SK-N-SH (cell line): ENCODE data around the gene FATE1. TPM values are rescaled to one million over a fixed set of nuclear protein-coding genes. Genes with fewer than 3 reads are reported as not detected.

ENCODE experiments used
- CTCF ChIA-PET: fragments of 300-600, 350-600 bp; formaldehyde crosslinking; extraction: SDS; loops from one replicate; lab custom pipeline; 2021; lab: Yijun Ruan, JAX
- POLR2A ChIA-PET: fragments of 350-600 bp; sonication (Branson Sonifier 250); formaldehyde crosslinking; extraction: SDS; loops from one replicate; lab custom pipeline; 2020; ENCODE audit warnings: antibody characterized with exemption, inconsistent platforms; lab: Yijun Ruan, JAX
- DNase-seq: peaks from one replicate; pipeline ENCODE4 v3.0.0; 2012
- H2AFZ ChIP-seq: fragments of 200-600 bp; sonication (generic); 2 replicates; pipeline ENCODE4 v1.8.1; 2016; ENCODE audit warnings: antibody characterized with exemption, mild to moderate bottlenecking, low read depth
- H3F3A ChIP-seq: fragments of 200-600 bp; sonication (generic); replicated peaks from 2 replicates; pipeline ENCODE3; 2016; ENCODE audit warnings: antibody characterized with exemption, mild to moderate bottlenecking; ENCODE audit not compliant: insufficient read depth
- H3K27ac ChIP-seq, 2 experiments: fragments of 200-500 bp in 1 of 2; fragments of 200-600 bp in 1 of 2; sonication (Bioruptor generic) in 1 of 2; sonication (generic), shearing (Covaris generic) in 1 of 2; 2 replicates each; pipeline versions ENCODE4 v1.5.1 to v1.6.1; 2014 to 2016; ENCODE audit warnings: low read depth in 2 of 2, inconsistent platforms in 1 of 2, low read length in 1 of 2, mild to moderate bottlenecking in 1 of 2, mixed read lengths in 1 of 2
- H3K27me3 ChIP-seq: fragments of 200-600 bp; sonication (generic), shearing (Covaris generic); 2 replicates; pipeline ENCODE4 v1.6.1; 2016; ENCODE audit warnings: mixed run types; ENCODE audit not compliant: insufficient read depth
- H3K36me3 ChIP-seq, 2 experiments: fragments of 200-500 bp in 1 of 2; fragments of 200-600 bp in 1 of 2; sonication (Bioruptor generic) in 1 of 2; sonication (generic) in 1 of 2; replicated peaks in 1 of 2; 2 replicates each; pipeline versions ENCODE3 to v1.5.1; 2014 to 2016; ENCODE audit warnings: low read length in 1 of 2, mild to moderate bottlenecking in 1 of 2; ENCODE audit not compliant: insufficient read depth in 2 of 2, control insufficient read depth in 1 of 2
- H3K4me1 ChIP-seq, 2 experiments: fragments of 200-500 bp in 1 of 2; fragments of 200-600 bp in 1 of 2; sonication (Bioruptor generic) in 1 of 2; sonication (generic), shearing (Covaris generic) in 1 of 2; 2 replicates each; pipeline versions ENCODE4 v1.5.1 to v1.6.1; 2014 to 2016; ENCODE audit warnings: low read depth in 1 of 2, low read length in 1 of 2, mixed run types in 1 of 2; ENCODE audit not compliant: insufficient read depth in 2 of 2, control insufficient read depth in 1 of 2
- H3K4me2 ChIP-seq: fragments of 200-600 bp; sonication (generic), shearing (Covaris generic); 2 replicates; pipeline ENCODE4 v1.6.1; 2017; ENCODE audit warnings: mixed run types
- H3K4me3 ChIP-seq, 2 experiments: fragments of 200-500 bp in 1 of 2; fragments of 200-600 bp in 1 of 2; sonication (Bioruptor generic) in 1 of 2; sonication (generic), shearing (Covaris generic) in 1 of 2; 2 replicates each; pipeline versions ENCODE4 v1.5.1 to v1.8.1; 2014 to 2016; ENCODE audit warnings: low read depth in 2 of 2, inconsistent platforms in 1 of 2, low read length in 1 of 2, mild to moderate bottlenecking in 1 of 2, mixed read lengths in 1 of 2, moderate library complexity in 1 of 2
- H3K79me2 ChIP-seq: fragments of 200-600 bp; sonication (generic); 2 replicates; pipeline ENCODE4 v1.8.1; 2017; ENCODE audit warnings: mild to moderate bottlenecking; ENCODE audit not compliant: insufficient read depth
- H3K9ac ChIP-seq: fragments of 200-600 bp; sonication (generic); 2 replicates; pipeline ENCODE4 v1.6.1; 2017; ENCODE audit warnings: mixed run types
- H3K9me2 ChIP-seq: fragments of 200-600 bp; sonication (generic); 2 replicates; pipeline ENCODE4 v1.6.1; 2017; ENCODE audit warnings: mixed run types
- H3K9me3 ChIP-seq: fragments of 200-600 bp; sonication (generic); 2 replicates; pipeline ENCODE4 v1.6.1; 2017; ENCODE audit warnings: mixed run types, mild to moderate bottlenecking, moderate library complexity
- H4K20me1 ChIP-seq: fragments of 200-600 bp; sonication (generic); 2 replicates; pipeline ENCODE4 v1.6.1; 2017; ENCODE audit warnings: mild to moderate bottlenecking, mixed run types; ENCODE audit not compliant: insufficient read depth
- CHD2 ChIP-seq: fragments of 150-350 bp; IDR thresholded peaks from 2 replicates; pipeline ENCODE4 v1.6.1; 2018; ENCODE audit warnings: low read length; ENCODE audit not compliant: partially characterized antibody
- EP300 ChIP-seq, 2 experiments: IDR thresholded peaks; 2 replicates each; pipeline versions ENCODE4 v1.4.0 to v1.6.1; 2012; ENCODE audit warnings: borderline replicate concordance in 1 of 2, low read depth in 1 of 2, low read length in 1 of 2
- FOSL2 ChIP-seq: IDR thresholded peaks from 2 replicates; pipeline ENCODE4 v1.4.0; 2012; ENCODE audit warnings: low read depth, mild to moderate bottlenecking, moderate library complexity, borderline replicate concordance
- FOXM1 ChIP-seq: IDR thresholded peaks from 2 replicates; pipeline ENCODE4 v1.4.0; 2012; ENCODE audit warnings: low read depth, mild to moderate bottlenecking
- MAX ChIP-seq: IDR thresholded peaks from 2 replicates; pipeline ENCODE4 v1.4.0; 2012; ENCODE audit warnings: low read depth
- MEF2A ChIP-seq: IDR thresholded peaks from 2 replicates; pipeline ENCODE4 v1.4.0; 2012; ENCODE audit warnings: low read depth, borderline replicate concordance
- MXI1 ChIP-seq: IDR thresholded peaks from 2 replicates; pipeline ENCODE4 v1.6.1; 2012; ENCODE audit warnings: mild to moderate bottlenecking, low read depth, low read length, improper control_type of control experiment
- NRF1 ChIP-seq: IDR thresholded peaks from 2 replicates; pipeline ENCODE4 v1.6.1; 2012; ENCODE audit warnings: low read depth, mild to moderate bottlenecking, low read length
- POLR2AphosphoS5 ChIP-seq: IDR thresholded peaks from 2 replicates; pipeline ENCODE4 v1.6.1; 2012; ENCODE audit warnings: low read depth, low read length
- RAD21 ChIP-seq: IDR thresholded peaks from 2 replicates; pipeline ENCODE4 v1.6.1; 2012; ENCODE audit warnings: mild to moderate bottlenecking, low read length
- RFX5 ChIP-seq: IDR thresholded peaks from 2 replicates; pipeline ENCODE4 v1.6.1; 2012; ENCODE audit warnings: mild to moderate bottlenecking, improper control_type of control experiment, low read length
- TAF1 ChIP-seq: IDR thresholded peaks from 2 replicates; pipeline ENCODE4 v1.6.1; 2012; ENCODE audit warnings: low read depth, mild to moderate bottlenecking, low read length, moderate library complexity, borderline replicate concordance
- TCF12 ChIP-seq: IDR thresholded peaks from 2 replicates; pipeline ENCODE4 v1.4.0; 2012
- YY1 ChIP-seq: IDR thresholded peaks from 2 replicates; pipeline ENCODE4 v1.4.0; 2012; ENCODE audit warnings: low read depth, mild to moderate bottlenecking
- ZBTB33 ChIP-seq: IDR thresholded peaks from 2 replicates; pipeline ENCODE4 v1.4.0; 2012; ENCODE audit warnings: low read depth, borderline replicate concordance
- WGBS: methylation state at CpG from one replicate; pipeline ENCODE4 v1.1.6; 2017; ENCODE audit warnings: low lambda C conversion rate; 5-methylcytosine and 5-hydroxymethylcytosine counted together
- polyA plus RNA-seq, 3 experiments: library from polyadenylated mRNA; depleted of rRNA; stranded (reverse); fragments of >200 nt; gene quantifications; 2 replicates each; pipeline ENCODE4 v1.2.3, GENCODE V29; 2012

The FATE1 gene
- polyA plus RNA-seq, 1 of the 3 experiments (the other 2 are of a cell fraction) = not detected

DNA sequence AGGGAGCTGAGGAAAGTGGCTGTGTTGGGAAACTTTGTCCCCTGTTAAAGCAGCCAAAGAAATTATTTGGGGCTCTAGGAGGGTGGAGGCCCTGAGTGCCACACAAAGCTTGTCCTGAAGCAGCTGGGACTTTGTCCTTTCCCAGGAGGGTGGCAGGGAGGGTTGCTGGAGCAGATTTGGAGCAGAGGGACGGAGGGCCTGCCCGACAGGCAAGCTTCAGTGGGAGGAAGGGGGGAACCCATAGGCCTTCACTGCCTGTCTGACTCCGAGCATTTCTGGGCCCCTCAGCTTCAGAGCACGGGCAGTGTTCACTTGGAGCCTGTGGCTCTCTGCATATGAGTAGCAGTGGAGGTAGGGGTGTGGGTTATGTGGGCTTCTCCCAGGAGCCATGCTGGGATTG, 11.5 kb downstream of the FATE1 start:
- Histone ChIP-seq H3K4me1 (no peaks in the 10 kb centered on the region), H3K36me3 (no peaks in the 10 kb centered on the region), H2AFZ (no peak overlapping the region), H3K27me3 (peaks cover 11% of the 10 kb centered on the region), H3K4me2 (no peak overlapping the region), H3K27ac (no peak overlapping the region), H3K79me2 (no peaks in the 10 kb centered on the region), H3K9me3 (no peaks in the 10 kb centered on the region), H4K20me1 (no peaks in the 10 kb centered on the region), H3K9ac (no peak overlapping the region), H3F3A (no peaks in the 10 kb centered on the region), H3K4me3 (no peak overlapping the region), H3K9me2 (no peaks in the 10 kb centered on the region)
- DNase-seq = no peak
- WGBS = 0% methylated on average over 1 of the region's 4 CpGs
- POLR2A ChIA-PET = no interaction called here
- TF ChIP-seq EP300 (IDR thresholded peaks at IDR 0.05; ENCODE audit: borderline replicate concordance in 1 of 2, low read depth in 1 of 2, low read length in 1 of 2) (no peak), TCF12 (no peak), MXI1 (no peak), RAD21 (no peak), NRF1 (no peak), TAF1 (no peak), YY1 (no peak), ZBTB33 (no peak), MEF2A (no peak), POLR2AphosphoS5 (no peak), FOXM1 (no peak), FOSL2 (no peak), CHD2 (no peak), RFX5 (no peak), MAX (no peak)
- TF ChIP-seq, all 33 proteins: peak for 0
- CTCF ChIA-PET = interaction anchor here (1.5 kb wide), 1 partner anchor 26 kb away, joined by 4 read pairs; no protein-coding TSS in a partner anchor

DNA sequence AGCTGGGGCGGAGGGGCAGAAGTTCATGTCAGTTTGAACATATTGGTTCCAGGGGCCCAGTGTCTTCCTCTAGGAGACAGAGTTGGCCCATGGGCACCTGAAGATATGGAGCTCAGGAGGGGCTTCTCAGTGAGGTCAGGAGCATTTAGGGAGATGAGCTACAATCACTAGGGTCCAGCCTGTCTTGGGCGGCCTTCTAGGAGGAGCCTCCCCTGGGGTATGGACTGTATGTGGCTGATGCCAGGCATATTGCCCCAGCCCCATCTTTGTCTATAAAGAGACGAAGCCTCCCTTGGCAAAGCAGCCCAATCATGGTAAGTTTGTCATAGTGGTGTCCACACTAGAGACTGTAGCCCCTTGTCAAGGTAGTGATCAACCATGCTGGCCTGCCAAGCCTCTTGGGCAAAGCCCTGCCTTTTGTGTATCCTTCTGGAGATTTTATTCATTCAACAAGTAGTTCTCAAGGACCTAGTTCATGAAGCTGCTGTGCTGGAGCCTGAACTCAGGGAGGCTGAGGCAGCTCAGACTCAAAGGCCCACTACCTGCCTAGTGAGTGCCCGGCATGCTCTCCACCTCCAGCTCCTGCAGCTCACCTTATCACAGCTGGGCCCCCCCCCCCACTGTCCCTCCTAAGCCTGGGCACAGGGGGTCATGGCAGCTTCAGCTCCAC, 13.4 kb downstream of the FATE1 start:
- ChIA-PET CTCF (interaction anchor here (1.5 kb wide), 1 partner anchor 578 kb away, joined by 5 read pairs; no protein-coding TSS in a partner anchor), POLR2A (no interaction called here)
- WGBS = 0% methylated on average over 1 of the region's 4 CpGs
- Histone ChIP-seq H3F3A (no peaks in the 10 kb centered on the region), H3K36me3 (no peaks in the 10 kb centered on the region), H3K4me3 (no peak overlapping the region), H4K20me1 (no peaks in the 10 kb centered on the region), H3K9me3 (no peaks in the 10 kb centered on the region), H3K9ac (no peak overlapping the region), H3K9me2 (no peaks in the 10 kb centered on the region), H3K79me2 (no peaks in the 10 kb centered on the region), H3K4me2 (no peak overlapping the region), H3K4me1 (no peaks in the 10 kb centered on the region), H3K27ac (no peak overlapping the region), H2AFZ (no peak overlapping the region), H3K27me3 (peaks cover 13% of the 10 kb centered on the region)
- TF ChIP-seq TAF1 (no peak), MXI1 (no peak)
- DNase-seq = no peak
